ENCODE results near the gene PAK4.
A peak's percentile ranks its signal among the peaks of the same experiment; 100 is the strongest.
"Not testable (repeated sequence)": the region's sequence is repeated elsewhere in the genome, so short reads cannot be mapped to it uniquely, and the experiment has no call there.

Gene PAK4

DNA sequence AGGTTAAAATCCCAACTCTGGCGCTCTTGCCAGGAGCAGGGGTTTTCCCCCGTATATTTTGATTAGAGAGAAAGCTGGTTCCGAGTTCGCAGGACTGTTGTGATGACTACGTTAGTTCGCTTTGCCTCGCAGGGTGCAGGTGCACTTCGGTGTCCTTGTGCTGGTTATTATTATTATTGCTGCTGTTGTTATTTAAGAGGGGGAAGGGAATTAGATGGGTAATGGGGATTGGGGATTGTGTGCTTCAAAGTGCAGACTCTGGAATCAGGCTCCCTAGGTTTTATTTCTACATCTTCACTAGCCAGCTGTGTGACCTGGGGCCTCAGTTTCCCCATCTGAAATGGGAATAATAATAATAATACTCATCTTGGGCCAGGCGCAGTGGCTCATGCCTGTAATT is 26.2 kb upstream of the PAK4 start:
- DNase-seq (ENCODE audit: extremely low read depth in 1 of 2, low read depth in 1 of 2): no peak

GRCh38 chr19:39100500-39101166 is 25.0 kb upstream of the PAK4 start:
- no peak for DNase-seq (ENCODE audit: extremely low read depth in 1 of 2, low read depth in 1 of 2)

- DNase-seq (ENCODE audit: extremely low read depth in 1 of 2, low read depth in 1 of 2): no peak
Measured at GRCh38 chr19:39103151-39103550, 22.4 kb upstream of the PAK4 start.

DNA sequence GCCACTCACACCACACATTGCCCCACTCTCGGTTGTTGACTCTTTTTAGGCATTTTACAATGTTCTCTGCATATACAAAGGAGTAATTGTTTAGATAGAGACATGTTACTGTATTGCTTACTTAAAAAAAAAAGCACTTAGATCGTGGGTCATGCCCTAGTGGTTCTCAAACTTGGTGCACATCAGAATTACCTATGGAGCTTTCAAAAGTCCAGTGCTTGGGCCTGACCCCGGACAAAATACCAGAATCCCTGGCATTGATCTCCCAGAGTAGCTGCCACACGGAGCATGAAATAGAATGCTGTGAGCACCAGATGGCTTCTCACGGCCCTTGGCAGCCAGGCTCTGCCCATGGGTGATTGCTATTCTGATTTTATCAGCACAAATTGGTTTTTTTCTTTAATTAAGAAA is 21.4 kb upstream of the PAK4 start:
- no peak for DNase-seq (ENCODE audit: extremely low read depth in 1 of 2, low read depth in 1 of 2)

GRCh38 chr19:39106194-39106593 is 19.4 kb upstream of the PAK4 start:
- no peak for DNase-seq (ENCODE audit: extremely low read depth in 1 of 2, low read depth in 1 of 2)

- DNase-seq (ENCODE audit: extremely low read depth in 1 of 2, low read depth in 1 of 2): no peak
Measured at GRCh38 chr19:39109641-39110040, 15.9 kb upstream of the PAK4 start.

DNA sequence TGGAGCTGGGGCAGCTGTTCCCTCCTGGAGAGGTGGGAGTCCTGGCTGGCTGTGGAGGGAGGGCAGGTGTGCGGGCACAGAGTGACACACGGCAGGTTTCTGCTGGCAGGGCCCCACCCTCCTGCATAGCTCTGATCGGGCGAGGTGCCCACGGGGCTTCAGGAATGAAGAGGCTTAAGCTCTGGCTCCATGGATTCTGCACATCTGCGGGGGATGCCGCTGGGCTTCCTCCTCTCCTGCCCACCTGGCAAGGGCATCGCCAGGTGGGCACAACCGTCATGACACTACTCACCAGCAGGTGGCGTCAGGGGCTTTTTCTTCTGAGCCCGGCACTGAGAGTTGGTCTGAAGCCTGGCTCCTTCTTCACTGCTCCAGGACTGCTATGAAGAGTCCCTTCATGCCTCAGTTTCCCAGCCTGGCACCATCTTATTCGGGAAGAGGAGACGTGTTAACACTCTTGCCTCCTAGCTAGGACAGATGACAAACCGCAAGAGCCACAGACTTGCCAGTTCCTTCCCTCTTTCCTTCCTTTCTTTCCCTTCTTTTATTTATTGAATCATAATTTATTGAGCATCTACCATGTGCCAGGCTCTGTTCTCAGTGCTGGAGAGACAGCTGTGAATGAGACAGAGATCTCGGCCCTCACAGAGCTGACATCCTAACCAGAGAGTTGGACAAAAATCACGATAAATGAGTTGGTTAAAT is 15.2 kb upstream of the PAK4 start:
- DNase-seq (ENCODE audit: extremely low read depth in 1 of 2, low read depth in 1 of 2): peak; percentile 7 to 40

GRCh38 chr19:39111593-39112199 is 13.9 kb upstream of the PAK4 start:
- DNase-seq (ENCODE audit: extremely low read depth in 1 of 2, low read depth in 1 of 2): no peak

DNA sequence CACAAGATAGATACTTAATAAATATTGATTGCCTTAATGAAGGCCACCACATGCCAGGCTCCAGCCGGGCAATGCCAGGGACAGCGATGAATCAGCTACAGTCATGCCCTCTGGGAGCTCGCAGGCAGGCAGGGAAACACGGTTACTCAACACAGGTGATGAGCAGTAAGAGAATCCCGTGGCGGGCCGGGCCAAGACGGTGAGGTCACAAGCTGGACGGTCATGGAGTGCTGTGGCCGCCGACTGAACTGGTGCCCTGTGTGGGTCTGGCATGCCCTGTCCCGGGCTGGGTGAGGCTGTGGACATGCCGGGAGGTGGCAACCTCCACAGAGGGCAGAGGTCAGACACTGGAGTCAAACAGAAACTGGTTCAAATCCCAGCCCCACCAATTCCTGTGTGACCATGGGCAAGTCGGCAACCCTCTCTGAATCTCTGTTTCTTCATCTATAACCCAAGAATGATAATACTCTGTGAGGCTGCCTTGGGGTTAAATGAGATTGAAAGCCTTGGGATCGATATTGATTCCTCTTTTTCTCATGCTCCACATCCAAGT is 13.2 kb upstream of the PAK4 start:
- DNase-seq (ENCODE audit: extremely low read depth in 1 of 2, low read depth in 1 of 2): no peak

DNA sequence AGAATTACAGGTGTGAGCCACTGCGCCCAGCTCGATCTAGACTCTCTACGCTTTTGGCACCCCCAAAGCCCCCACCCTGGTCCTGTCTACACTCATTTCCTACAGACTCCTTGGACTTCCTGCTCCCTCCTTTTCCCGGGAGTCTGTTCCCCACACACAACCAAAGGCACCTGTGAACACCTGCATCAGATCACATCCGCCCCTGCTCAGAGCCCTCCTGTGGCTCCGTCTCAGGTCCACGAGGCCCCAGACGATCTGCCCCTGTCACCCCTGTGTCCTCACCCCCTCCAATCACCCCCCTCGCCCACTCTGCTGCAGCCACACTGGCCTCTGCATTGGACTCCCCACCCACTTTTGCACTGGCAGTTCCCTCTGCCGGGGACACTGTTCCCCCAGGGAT is 12.4 kb upstream of the PAK4 start:
- no peak for DNase-seq (ENCODE audit: extremely low read depth in 1 of 2, low read depth in 1 of 2)

GRCh38 chr19:39115105-39115847 is 10.3 kb upstream of the PAK4 start:
- DNase-seq (ENCODE audit: extremely low read depth in 1 of 2, low read depth in 1 of 2): no peak

- not testable (repeated sequence) for DNase-seq (ENCODE audit: extremely low read depth in 1 of 2, low read depth in 1 of 2)
Measured at GRCh38 chr19:39117023-39117422, 8.6 kb upstream of the PAK4 start.

GRCh38 chr19:39119830-39120229 is 5.8 kb upstream of the PAK4 start:
- DNase-seq (ENCODE audit: extremely low read depth in 1 of 2, low read depth in 1 of 2): no peak

DNA sequence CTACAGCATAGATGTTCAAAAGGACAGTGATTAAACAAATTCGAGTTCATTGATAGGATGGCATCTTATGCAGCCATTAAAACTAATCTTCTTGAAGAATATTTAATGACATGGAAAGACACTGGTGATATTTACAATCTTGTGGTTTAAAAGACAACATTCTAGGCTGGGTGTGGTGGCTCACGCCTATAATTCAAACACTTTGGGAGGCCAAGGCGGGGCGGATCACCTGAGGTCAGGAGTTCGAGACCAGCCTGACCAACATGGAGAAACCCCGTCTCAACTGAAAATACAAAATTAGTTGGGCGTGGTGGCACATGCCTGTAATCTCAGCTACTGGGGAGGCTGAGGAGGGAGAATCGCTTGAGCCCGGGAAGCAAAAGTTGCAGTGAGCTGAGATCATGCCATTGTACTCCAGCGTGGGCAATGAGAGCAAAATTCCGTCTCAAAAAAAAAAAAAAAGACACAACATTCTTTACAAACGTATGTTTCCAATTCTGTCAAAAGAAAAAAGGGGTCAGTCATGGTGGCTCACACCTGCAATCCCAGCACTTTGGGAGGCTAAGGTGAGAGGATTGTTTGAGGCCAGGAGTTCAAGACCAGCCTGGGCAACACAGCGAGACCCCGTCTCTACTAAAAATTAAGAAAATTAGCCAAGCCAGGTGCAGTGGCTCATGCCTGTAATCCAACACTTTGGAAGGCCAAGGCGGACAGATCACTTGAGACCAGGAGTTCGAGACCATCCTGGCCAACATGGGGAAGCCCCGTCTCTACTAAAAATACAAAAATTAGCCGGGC is 2.5 kb upstream of the PAK4 start:
- no peak for DNase-seq (ENCODE audit: extremely low read depth in 1 of 2, low read depth in 1 of 2)

DNA sequence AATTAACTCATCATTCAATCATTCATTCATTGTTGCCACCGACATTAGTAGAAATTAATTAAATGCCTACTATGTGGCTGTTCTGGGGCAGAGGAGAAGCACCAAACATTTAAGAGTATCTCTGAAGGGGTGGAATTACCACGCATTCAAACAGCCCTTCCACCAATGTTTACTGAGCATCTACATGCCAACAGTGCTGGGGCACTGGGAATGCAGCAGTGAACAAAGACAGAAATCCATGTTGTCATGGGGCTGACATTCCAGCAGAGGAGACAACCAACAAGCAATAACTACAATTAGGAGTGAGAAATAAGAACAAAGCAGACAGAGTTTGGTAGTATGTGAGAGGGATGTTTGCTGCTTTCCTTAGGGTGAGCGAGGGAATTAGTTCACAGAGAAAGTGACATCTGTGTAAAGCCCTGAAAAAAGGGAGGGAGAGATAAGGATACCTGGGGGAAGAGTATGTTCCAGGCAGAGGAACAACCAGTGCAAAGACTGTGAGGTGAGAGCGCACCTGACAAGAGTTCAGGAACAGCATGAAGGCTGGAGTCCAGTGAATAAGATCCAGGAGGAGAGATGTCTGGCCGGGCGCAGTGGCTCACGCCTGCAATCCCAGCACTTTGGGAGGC is 1.3 kb upstream of the PAK4 start:
- DNase-seq (ENCODE audit: extremely low read depth in 1 of 2, low read depth in 1 of 2): no peak

- no peak for DNase-seq (ENCODE audit: extremely low read depth in 1 of 2, low read depth in 1 of 2)
Measured at GRCh38 chr19:39125199-39125553, 410 bp upstream of the PAK4 start.

DNA sequence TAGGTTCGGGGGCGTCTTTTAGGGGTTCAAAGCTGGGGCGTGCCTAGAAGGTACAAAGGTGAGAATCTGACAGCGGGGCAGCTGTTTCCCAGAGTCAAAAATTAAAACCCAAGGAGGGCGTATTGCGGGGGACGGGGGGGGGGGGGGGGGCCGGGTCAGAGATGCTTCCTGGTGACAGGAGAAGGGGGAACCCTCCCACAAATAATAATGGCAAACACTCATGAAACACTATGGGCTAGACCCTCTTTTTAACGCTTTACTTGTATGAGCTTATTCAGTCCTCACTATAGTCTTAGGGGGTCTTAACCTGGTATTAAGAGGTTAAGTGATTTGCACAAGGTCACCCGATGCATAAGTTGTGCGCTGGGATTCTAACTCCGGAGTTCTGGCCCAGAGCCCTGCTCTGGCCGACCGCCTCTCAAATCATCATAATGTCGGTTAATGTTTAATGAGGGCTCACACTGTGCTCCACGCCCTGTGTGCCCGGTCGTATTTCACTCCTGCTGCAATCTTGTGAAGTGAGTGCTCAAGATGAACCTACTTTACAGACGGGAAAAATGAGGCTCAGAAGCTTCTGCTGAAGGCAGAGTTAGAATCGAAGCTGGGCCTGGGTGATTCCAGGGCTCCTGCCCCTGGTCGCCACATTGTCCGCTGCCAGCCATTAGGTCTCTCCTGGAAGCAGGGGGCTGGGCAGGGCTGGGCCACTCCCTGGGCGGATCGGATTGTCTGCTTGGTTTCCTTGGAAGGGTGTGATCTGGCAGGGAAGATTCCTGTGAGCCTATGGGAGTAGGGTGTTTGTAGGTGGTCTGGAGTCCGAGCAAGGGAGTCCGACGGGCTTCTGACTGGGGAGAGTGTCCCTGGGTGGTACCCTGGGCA is 964 bp downstream of the PAK4 start:
- DNase-seq (ENCODE audit: extremely low read depth in 1 of 2, low read depth in 1 of 2): no peak

DNA sequence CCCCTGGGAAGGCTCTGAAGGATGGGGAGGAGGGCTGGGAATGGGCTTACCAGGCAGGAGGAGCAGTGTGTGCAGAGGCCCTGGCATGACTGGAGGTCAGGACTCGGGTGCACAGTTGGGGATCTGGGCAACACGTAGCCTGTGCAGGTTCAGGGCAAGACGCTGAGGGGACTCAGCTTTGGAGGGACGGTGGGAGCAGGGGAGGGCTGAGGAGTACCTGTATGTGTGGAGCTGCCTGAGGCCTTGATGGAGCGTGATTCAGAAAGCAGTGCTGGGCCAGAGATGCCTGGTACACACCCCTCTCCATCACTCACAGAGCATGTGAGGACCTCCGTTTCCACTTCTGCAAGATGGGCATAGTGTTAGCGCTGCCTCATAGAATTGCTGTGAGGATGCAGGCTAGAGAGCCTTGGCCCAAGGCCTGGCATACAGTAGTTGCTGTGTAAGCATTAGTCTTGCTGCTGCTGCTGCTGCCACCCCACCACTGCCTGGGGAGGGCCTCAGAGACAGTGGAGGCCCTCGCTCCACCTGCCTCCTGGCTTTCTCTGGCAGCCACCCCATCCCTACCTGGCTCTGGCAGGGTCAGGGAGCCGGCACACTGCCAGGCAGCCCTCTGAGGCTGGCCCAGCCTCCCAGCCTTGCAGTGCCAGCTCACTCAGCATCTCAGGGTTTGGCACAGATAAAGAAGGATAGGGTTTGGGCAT is 2.4 kb downstream of the PAK4 start:
- no peak for DNase-seq (ENCODE audit: extremely low read depth in 1 of 2, low read depth in 1 of 2)

Data from stimulated activated CD8-positive, alpha-beta memory T cell treated with anti-CD3 and anti-CD28 coated beads, Interleukin-7, amount 100 ng/mL, for 48 hours (primary cell).